Measurements from ENCODE around the gene PEX11B.
A peak's percentile ranks its signal among the peaks of the same experiment; 100 is the strongest.

Gene PEX11B

GRCh38 chr1:145918992-145919939 lies 749 bp upstream of the PEX11B start:
- in situ Hi-C loops (cut with HindIII; ENCODE audit: low pct_ligation_motif_present, low pct_unique_long_range_greater_than_20kb, low sequenced_read_pairs) = no loop called here
- peak; percentile 70 for DNase-seq

GRCh38 chr1:145917595-145917994 lies 922 bp downstream of the PEX11B start:
- no peak for DNase-seq
- in situ Hi-C loops (cut with HindIII; ENCODE audit: low pct_ligation_motif_present, low pct_unique_long_range_greater_than_20kb, low sequenced_read_pairs) = no loop called here

- DNase-seq = peak; percentile 25
- in situ Hi-C loops (cut with HindIII; ENCODE audit: low pct_ligation_motif_present, low pct_unique_long_range_greater_than_20kb, low sequenced_read_pairs) = no loop called here
These were observed 1.8 kb downstream of the PEX11B start for GRCh38 chr1:145916745-145917144.

GRCh38 chr1:145912128-145912641 lies 6.3 kb downstream of the PEX11B start:
- in situ Hi-C loops (cut with HindIII; ENCODE audit: low pct_ligation_motif_present, low pct_unique_long_range_greater_than_20kb, low sequenced_read_pairs) = no loop called here
- no peak for DNase-seq

- DNase-seq = no peak
- in situ Hi-C loops (cut with HindIII; ENCODE audit: low pct_ligation_motif_present, low pct_unique_long_range_greater_than_20kb, low sequenced_read_pairs) = no loop called here
These were observed 9.9 kb downstream of the PEX11B start for GRCh38 chr1:145908653-145909052.

- DNase-seq = no peak
- in situ Hi-C loops (cut with HindIII; ENCODE audit: low pct_ligation_motif_present, low pct_unique_long_range_greater_than_20kb, low sequenced_read_pairs) = no loop called here
These were observed 11.4 kb downstream of the PEX11B start for GRCh38 chr1:145906954-145907753.

- no peak for DNase-seq
- in situ Hi-C loops (cut with HindIII; ENCODE audit: low pct_ligation_motif_present, low pct_unique_long_range_greater_than_20kb, low sequenced_read_pairs) = no loop called here
These were observed 17.1 kb downstream of the PEX11B start for GRCh38 chr1:145901312-145902021.

GRCh38 chr1:145898756-145899155 lies 19.8 kb downstream of the PEX11B start:
- DNase-seq = no peak
- in situ Hi-C loops (cut with HindIII; ENCODE audit: low pct_ligation_motif_present, low pct_unique_long_range_greater_than_20kb, low sequenced_read_pairs) = no loop called here

- DNase-seq = no peak
- in situ Hi-C loops (cut with HindIII; ENCODE audit: low pct_ligation_motif_present, low pct_unique_long_range_greater_than_20kb, low sequenced_read_pairs) = no loop called here
These were observed 20.5 kb downstream of the PEX11B start for GRCh38 chr1:145897969-145898368.

- in situ Hi-C loops (cut with HindIII; ENCODE audit: low pct_ligation_motif_present, low pct_unique_long_range_greater_than_20kb, low sequenced_read_pairs) = no loop called here
- DNase-seq = no peak
These were observed 23.0 kb downstream of the PEX11B start for GRCh38 chr1:145895471-145895870.

GRCh38 chr1:145893306-145894055 lies 25.0 kb downstream of the PEX11B start:
- in situ Hi-C loops (cut with HindIII; ENCODE audit: low pct_ligation_motif_present, low pct_unique_long_range_greater_than_20kb, low sequenced_read_pairs) = no loop called here
- DNase-seq = no peak

GRCh38 chr1:145892486-145893087 lies 25.9 kb downstream of the PEX11B start:
- DNase-seq = no peak
- in situ Hi-C loops (cut with HindIII; ENCODE audit: low pct_ligation_motif_present, low pct_unique_long_range_greater_than_20kb, low sequenced_read_pairs) = no loop called here

- peak; percentile 98 for DNase-seq
- in situ Hi-C loops (cut with HindIII; ENCODE audit: low pct_ligation_motif_present, low pct_unique_long_range_greater_than_20kb, low sequenced_read_pairs) = no loop called here
These were observed 26.7 kb downstream of the PEX11B start for GRCh38 chr1:145891587-145892485.

- DNase-seq = no peak
- in situ Hi-C loops (cut with HindIII; ENCODE audit: low pct_ligation_motif_present, low pct_unique_long_range_greater_than_20kb, low sequenced_read_pairs) = no loop called here
These were observed 27.4 kb downstream of the PEX11B start for GRCh38 chr1:145891143-145891542.

GRCh38 chr1:145889722-145890121 lies 28.8 kb downstream of the PEX11B start:
- in situ Hi-C loops (cut with HindIII; ENCODE audit: low pct_ligation_motif_present, low pct_unique_long_range_greater_than_20kb, low sequenced_read_pairs) = no loop called here
- no peak for DNase-seq

- in situ Hi-C loops (cut with HindIII; ENCODE audit: low pct_ligation_motif_present, low pct_unique_long_range_greater_than_20kb, low sequenced_read_pairs) = no loop called here
- DNase-seq = peak; percentile 93
These were observed 30.9 kb downstream of the PEX11B start for GRCh38 chr1:145887631-145888030.

- in situ Hi-C loops (cut with HindIII; ENCODE audit: low pct_ligation_motif_present, low pct_unique_long_range_greater_than_20kb, low sequenced_read_pairs) = no loop called here
- DNase-seq = no peak
These were observed 31.7 kb downstream of the PEX11B start for GRCh38 chr1:145886816-145887215.
